ENCODE measurements around the gene EGFL7.

Gene EGFL7

GRCh38 chr9:136662326-136662655, 425 bp upstream of the EGFL7 start:
- no peak for DNase-seq

GRCh38 chr9:136664000-136664915, 1.5 kb downstream of the EGFL7 start:
- no peak for DNase-seq

- no peak for DNase-seq
These were observed 2.5 kb downstream of the EGFL7 start for GRCh38 chr9:136665111-136665703.

DNA sequence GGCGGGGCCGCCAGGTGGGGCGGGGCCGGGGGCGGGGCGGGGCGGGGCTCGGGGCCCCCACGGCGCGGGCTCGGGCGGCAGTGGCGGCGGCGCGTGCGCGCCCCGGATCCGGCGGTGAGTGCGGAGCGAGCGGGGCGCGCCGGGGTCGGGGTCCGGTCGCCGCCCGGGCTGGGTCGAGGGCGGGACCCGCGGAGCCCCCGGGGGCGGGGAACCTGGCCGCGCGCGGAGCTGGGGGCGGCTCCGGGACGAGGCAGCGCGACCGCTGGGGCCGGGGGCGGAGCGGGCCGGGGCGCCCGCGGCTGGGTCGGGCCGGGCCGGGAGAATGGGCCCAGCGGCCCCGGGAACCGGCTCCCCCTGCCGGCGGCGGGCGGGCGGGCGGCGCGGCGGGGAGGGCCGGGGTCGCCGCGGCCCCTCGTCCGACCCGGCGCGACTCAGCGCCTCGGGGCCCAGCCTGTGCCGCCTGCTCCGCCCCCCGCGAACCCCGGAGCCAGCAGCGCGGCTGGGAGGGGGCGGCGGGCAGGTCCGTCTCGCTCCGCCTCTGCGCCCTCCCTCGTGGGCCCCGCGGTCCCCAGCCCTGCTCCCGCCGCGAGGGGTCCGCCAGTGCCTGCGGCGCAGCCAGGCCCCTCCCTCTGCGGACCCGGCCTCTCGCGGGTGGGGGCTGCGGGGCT, 3.1 kb downstream of the EGFL7 start:
- DNase-seq: no peak

- DNase-seq: no peak
These were observed 3.9 kb downstream of the EGFL7 start for GRCh38 chr9:136666372-136667213.

GRCh38 chr9:136667214-136667939, 4.7 kb downstream of the EGFL7 start:
- no peak for DNase-seq

GRCh38 chr9:136667940-136668760, 5.4 kb downstream of the EGFL7 start:
- no peak for DNase-seq

DNA sequence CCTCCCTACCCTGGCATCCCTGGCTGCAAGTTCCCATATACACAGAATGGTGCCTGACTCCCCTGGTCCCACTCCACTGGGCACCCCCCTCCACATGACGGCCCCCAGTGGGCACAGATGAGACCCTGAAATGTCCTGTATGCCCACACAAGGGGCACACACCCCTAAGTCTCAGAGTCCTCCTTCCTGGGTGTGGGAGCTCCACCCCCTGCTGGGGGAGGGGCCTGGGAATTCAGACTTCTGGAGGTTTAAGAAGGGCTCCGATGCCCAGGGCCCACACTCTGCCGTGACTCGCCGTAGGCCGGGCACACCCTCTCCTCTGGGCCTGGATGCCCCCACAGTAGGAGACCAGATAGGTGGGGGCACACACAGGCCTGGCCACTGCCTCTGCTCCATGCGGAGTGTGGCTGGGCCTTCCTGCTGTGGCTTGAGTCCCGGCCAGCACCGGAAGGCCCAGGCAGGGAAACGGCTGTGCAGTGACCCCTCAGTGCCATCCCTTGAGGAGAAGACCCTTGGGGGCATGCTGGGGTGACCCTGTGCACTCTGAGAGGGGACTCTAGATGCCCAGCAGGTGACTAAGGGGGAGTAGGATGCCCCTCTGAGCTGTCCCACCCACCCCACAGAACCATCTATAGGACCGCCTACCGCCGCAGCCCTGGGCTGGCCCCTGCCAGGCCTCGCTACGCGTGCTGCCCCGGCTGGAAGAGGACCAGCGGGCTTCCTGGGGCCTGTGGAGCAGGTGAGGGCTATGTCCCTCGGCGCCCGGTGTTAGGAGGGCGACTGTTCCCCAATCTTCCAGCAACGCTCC, 6.5 kb downstream of the EGFL7 start:
- no peak for DNase-seq

- no peak for DNase-seq
These were observed 7.2 kb downstream of the EGFL7 start for GRCh38 chr9:136669791-136670464.

DNA sequence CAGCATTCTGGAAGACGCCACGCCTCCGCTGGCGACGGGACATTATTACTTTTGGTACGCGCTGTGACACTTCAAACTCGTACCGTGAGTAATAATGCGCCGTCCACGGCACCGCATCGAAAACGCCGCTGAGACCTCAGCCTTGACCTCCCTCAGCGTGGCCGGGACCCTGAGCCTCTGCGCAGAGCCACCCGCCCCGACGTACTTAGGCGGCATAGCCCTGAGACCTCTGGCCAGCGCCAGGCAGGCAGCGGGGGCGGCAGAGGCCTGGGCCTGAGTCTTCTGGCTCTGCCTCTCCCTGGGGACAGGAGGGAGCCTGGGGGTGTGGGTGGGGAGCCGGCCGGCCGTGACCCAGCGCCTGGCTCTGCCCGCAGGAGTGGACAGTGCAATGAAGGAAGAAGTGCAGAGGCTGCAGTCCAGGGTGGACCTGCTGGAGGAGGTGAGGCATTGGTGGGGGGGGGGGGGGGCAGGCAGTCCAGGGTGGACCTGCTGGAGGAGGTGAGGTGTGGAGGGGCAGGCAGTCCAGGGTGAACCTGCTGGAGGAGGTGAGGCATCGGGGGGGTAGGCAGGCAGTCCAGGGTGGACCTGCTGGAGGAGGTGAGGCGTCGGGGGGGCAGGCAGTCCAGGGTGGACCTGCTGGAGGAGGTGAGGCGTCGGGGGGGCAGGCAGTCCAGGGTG, 8.0 kb downstream of the EGFL7 start:
- DNase-seq: no peak

- DNase-seq: no peak
These were observed 8.5 kb downstream of the EGFL7 start for GRCh38 chr9:136671254-136671614.

GRCh38 chr9:136671646-136672430, 9.1 kb downstream of the EGFL7 start:
- DNase-seq: no peak

GRCh38 chr9:136672431-136673087, 9.8 kb downstream of the EGFL7 start:
- DNase-seq: no peak

- DNase-seq: no peak
These were observed 10.6 kb downstream of the EGFL7 start for GRCh38 chr9:136673088-136673974.

- no peak for DNase-seq
These were observed 11.5 kb downstream of the EGFL7 start for GRCh38 chr9:136673975-136674785.

DNA sequence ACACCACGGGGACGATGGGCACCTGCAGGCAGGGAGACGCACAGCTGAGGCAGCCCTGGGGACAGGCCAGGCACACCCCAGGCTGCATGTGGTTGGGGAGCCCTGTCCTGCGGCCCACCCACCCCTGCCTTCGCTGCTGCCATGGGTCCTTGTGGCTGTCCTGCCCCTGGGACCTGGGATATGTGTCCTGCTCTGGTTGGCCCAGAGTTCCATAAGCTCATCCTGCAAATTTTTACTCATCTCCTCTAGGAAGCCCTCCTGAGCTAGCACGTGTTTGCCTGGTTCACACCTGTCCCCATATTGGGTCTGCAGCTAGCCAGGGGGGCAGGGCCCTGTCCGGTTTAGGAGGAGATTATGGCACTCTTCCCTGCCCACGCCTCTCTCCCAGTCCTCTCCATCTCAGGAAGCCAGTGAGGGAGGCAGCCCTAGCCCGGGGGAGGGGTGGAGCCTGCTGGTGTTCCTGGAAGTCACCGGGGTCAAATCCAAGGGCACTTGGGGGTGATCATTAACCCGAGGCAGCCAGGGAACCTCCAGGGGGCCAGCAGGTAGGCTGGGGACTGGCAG, 12.2 kb downstream of the EGFL7 start:
- DNase-seq: no peak

All from NCI-H446 treated with DMSO at 0.1 percent for 48 hours (cell line).